ENCODE results near the gene MTERF2.

The MTERF2 gene

DNA sequence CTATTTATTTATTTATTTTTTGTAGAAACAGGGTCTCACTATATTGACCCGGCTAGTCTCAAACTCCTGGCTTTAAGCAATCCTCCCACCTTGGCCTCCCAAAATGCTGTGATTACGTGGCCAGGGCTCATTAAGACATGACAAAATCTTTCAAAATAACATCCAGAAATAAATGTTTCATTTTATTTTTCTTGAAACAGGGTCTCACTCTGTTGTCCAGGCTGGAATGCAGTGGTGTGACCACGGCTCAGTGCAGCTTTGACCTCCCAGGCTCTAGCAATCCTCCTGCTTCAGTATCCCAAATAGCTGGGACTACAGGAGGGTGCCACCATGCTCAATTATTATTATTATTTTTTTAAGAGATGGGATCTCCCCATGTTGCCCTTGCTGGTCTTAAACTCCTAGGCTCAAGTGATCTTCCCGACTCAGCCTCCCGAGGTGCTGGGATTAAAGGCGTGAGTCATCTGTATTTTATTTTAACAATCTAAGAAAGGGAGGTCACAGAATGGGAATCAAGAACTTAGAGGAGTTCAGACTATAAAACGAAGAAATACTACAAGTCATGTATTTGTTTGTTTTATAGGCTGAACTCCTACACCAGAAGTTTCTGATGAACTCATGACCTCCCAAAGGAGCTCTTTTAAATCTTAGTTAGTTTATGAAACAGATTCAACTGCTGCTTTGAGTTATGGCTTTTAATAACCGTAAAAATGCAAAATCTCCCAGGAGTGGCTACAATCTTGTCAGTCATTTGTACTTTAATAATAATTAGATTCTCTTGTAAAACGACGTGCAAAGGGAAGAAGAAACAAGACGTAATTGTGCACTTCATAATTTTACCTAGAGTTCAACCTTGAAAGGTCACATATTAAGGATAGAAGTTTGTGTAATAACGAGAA is 33.3 kb downstream of the MTERF2 start:
- no peak for DNase-seq (ENCODE audit: low read depth)

- DNase-seq (ENCODE audit: low read depth): no peak
Observed at GRCh38 chr12:106950591-106950990, 36.4 kb downstream of the MTERF2 start.

DNA sequence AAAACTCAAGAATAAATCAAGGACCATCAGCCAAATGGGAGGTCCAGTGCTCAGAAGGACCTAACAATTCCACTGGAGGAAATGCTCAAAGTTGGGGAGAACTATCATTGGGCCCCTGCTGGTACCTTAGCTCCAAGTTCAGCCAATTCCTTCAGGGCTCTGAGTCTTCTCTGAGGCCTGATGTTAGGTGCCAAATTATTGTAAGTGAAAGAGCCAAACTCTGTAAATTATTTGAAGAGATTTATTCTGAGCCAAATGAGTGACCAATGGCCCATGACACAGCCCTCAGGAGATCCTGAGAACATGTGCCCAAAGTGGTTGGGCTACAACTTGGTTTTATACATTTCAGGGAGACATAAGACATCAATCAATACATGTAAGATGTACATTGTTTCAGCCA is 39.5 kb downstream of the MTERF2 start:
- DNase-seq (ENCODE audit: low read depth): no peak

DNA sequence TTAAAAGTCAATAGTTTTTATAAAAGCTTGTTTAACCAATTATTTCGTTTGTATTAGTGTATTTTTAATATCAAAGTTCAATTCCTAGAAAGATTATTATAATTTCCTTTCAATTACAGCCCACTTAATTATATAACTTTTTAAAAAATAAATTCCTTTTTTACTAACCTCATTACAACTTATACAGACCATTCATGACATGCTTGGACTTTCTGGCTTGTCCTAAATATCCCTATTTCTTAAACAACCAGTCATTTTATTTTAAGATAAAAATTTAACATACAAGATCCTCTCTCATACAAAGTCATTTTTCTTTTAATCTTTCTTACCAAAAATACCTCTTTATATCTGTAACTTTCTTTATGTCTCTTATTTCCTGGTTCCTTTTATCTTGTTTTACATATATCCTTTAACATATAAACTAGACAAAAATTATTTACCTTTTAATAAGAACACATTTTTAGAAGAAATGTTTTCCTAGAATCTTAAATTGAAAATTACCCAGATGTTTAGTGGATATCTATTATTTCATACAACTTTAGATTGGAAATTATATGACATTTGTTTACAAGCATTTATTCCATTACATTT is 41.6 kb downstream of the MTERF2 start:
- DNase-seq (ENCODE audit: low read depth): no peak

GRCh38 chr12:106942775-106943174 is 44.2 kb downstream of the MTERF2 start:
- no peak for DNase-seq (ENCODE audit: low read depth)

GRCh38 chr12:106941481-106942156 is 45.3 kb downstream of the MTERF2 start:
- no peak for DNase-seq (ENCODE audit: low read depth)

DNA sequence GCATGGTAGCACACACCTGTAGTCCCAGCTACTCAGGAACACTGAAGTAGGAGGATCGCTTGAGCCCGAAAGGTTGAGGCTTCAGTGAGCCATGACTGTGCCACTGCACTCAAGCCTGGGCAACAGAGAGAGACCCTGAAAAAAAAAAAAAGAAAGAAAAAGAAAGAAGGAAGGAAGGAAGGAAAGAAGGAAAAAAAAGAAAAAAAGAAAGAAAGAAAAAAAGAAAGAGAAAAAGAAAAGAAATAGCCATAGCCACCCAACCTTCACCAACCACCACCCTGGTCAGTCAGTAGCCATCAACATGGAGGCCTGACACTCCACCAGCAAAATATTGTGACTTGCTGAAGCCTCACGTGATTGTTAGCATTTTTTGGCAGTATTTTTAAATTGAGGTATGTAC is 52.7 kb downstream of the MTERF2 start:
- no peak for DNase-seq (ENCODE audit: low read depth)

Measured in non-pigmented ciliary epithelial cell (primary cell).